Stimulated activated CD4-positive, alpha-beta T cell treated with anti-CD3 and anti-CD28 coated beads, Interleukin-4, amount 100 ng/mL, for 48 hours (primary cell): Measurements from ENCODE around the gene EHD1.

Source experiments
- DNase-seq, 2 donors: peaks; one replicate each; pipeline ENCODE4 v3.0.0-alpha.2; 2020; ENCODE audit warnings: low read depth in 2 of 2

EHD1 gene

DNA sequence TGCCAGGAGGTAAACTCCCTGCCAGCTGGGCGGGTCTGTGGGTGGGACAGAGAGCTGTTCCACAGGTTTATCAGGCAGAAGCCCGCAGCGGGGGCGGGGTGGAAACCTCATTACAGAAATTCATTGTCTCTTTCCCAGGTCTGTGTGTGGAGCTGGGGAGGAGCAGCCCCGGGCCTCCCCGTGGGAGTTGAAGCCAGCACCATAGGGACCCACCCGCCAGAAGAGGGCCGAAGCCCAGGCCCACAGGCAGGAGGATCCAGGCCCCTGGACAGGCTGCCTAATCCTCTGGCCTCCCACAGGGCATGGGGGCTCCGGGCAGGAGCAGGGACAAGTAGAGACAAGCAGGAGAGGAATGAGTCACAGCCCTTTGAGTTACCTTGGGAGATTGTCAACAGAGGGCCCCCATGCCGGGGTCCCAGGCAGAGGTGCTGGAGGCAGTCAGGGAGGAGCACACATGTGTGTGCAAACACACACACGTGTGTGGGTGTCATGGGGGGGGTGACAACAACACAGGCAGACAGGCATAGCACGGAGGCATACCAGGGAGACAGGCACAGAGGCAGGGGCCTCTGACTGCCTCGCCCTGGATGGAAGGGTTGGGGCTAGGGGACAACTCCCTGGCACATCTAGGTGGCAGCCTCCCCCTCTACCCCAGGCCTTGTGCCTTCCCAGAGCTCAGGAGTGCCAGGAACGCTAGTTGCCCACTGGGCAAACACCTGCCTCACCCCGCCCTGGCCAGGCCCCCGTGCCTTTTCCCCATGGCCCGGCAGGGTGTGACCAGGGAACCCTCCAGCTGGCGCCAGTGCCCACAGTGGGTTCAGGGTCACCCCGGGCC is 35.4 kb downstream of the EHD1 start:
- DNase-seq, result no peak

- DNase-seq, result no peak
Observed at GRCh38 chr11:64842366-64842759, 36.1 kb downstream of the EHD1 start.

GRCh38 chr11:64841592-64842365 is 36.6 kb downstream of the EHD1 start:
- DNase-seq, result no peak

DNA sequence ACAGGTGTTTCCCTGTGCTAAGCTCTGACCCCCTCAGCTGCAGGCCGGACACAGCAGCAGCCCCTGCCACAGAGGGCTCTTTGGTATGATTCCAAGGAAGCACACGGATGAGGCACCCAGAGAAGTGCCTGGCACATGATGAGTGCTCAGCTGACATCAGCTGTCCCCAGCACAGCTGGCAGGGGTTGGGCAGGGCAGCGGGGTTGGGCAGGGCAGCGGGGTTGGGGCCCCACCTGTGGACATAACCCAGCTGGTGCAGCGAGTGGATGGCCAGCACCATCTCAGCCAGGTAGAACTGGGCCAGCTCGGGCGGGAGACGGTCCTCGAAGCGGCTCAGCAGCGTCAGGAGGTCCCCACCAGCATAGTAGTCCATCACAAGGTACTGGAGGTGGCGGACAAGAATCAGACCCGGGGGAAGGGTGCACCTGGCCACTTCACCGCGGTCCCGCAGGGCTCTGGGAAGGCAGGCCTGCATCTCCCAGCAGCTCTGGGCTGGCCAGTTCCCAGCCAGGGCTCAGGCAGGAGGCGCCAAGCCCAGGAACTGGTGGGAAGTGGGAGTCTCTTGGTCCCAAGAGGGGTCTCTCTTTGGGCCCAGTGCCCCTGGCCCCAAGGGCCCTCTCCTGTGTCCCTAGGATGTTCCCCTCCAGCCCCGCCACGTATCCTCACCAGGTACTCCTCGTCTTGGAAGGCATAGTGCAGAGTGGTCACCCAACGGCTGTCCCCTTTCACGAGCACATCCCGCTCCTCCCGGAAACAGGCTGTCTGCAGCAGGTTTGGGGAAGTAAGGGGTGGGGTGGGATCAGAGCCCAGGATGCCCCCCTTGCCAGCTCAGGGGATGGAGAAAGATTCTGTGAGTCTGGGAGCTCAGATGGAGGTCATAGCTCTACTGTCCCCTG is 38.3 kb downstream of the EHD1 start:
- DNase-seq, result no peak

DNA sequence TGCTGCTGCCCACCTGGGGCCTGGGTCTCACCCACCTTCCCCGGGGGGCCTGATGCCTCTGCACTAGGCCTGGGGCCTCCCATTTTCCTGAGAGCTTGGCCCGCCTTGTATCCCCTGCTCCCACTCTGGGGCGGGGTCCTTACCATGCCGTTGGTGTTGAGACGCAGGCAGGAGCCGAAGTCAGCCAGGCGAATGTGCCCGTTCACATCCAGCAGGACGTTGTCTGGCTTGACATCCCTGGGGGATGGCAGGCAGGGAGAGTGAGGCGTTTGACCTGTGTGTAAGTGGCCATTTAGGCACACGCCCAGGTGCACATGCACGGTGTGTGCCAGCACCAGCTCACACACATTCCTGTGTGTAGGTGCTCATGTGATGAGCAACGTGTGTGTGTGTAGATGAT is 39.1 kb downstream of the EHD1 start:
- DNase-seq, result no peak

GRCh38 chr11:64838600-64839334 is 39.7 kb downstream of the EHD1 start:
- no peak for DNase-seq

GRCh38 chr11:64837887-64838351 is 40.5 kb downstream of the EHD1 start:
- no peak for DNase-seq

DNA sequence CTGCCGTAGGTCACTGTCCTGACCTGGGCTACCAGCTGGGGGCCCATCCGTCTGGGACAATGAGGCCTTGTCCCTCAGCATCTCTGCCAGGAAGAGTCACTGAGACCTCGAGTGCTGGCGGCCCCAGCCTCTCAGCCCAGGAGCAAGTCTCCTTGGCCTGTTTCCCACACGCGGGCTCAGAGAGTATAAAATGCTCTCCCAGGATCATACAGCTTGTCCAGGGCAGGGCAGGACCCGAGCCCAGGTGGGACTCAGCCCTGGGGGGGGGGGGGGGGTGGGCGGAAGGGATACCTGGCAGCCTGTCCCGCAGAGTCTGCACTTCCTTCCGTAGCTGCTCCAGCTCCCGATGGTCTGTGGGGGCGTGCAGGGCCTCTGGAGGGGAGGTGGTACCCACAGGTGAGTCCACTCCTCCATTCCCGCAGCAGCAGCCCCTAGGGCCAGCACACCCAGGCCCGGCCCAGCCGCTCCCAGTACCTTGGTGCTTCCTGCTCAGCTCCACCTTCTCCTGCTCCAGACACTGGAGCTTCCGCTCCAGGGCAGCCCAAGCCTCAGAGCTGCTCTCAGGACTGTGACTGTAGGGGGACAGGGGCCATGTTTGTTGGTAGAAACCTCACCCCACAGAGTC is 41.9 kb downstream of the EHD1 start:
- no peak for DNase-seq

GRCh38 chr11:64835616-64836447 is 42.6 kb downstream of the EHD1 start:
- DNase-seq, result no peak

DNA sequence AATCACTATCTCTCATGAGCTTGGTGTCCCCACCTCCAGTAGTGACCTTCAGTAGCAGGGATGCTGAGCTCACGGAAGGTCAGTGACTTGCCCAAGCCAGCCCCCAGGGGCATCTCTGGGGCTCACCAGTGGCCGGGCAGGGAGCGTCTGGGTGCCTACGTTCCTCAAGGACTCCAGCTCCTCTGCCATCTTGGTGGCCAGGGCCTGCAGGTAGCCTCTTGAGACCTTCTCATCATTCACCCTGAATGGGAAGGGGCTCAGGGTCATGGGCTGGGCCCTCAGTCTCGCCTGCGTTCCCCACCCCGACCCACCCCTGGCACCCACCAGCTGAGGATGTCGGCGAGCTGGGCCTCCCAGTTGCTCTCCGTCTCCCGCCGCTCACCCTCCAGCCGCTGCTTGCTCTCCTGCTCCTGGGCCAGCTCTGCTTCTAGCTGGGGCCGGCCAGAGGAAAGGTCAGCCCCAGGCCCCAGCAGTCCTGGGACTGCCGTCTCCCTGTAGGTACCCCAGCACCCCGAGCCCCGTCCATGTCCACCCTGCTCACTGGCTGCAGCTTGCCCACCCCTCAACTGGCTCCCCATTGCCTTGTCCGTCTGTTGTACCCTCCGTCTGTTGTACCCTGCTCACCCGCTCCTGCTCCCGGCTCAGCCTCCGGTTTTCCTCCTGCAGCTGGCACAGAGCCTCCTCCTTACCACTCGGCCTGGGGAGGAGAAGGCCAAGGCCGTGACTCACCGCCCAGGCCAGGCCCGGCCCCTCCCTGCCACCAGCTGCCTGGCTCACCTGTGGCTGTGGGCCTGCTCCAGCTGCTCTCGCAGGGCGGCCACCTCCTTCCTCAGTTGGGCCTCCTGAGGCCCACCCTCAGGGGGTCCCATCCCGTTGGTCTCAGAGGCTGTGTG is 43.5 kb downstream of the EHD1 start:
- DNase-seq, result no peak

DNA sequence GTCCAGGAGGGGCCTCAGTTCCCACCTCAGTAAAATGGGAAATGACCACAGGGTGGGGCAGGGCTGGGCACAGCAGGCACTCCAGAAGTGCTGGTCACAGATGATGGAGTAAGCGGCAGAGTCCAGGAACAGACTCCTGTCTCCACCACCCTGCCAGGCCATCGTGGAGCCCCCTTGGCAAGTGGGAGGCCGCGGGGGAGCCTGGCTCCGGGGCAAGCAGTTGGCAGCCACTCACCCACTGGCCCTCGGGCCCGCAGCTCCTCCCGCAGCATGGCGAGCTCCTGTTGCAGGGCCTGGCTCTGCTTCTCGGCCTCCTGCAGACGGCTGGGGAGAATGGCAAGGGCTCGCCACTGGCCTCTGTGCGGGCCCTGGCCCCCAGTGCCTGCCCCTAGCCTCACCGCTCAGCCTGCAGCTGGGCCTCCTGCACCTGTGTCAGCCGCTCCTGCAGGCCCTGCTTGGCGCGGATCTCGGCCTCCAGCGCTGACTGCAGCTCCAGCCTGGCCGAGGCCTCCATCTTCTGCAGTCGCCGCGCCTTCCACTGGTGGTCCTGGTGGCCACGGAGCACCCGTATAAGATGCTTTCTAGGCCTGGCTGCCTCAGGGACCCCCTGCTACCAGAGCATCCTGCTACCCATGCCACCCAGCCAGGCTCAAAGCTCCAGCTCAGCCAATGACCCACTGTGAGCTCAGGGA is 44.2 kb downstream of the EHD1 start:
- no peak for DNase-seq

GRCh38 chr11:64833509-64833908 is 44.9 kb downstream of the EHD1 start:
- DNase-seq, result no peak

DNA sequence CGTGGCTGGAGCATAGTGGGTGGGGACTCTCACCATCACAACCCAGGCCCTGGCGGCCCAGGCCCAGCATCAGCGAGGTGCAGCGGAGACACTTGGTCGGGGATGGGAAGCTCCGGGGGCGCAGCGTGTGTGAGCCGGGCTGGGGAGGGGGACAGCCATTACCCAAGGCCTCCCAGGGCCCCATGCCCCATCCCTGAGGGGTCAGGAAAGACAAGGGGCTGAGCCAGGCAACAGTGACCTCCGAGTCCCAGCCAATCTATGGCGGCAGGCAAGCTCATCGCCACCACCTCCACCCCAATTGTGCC is 45.3 kb downstream of the EHD1 start:
- DNase-seq, result no peak

GRCh38 chr11:64832467-64833197 is 45.8 kb downstream of the EHD1 start:
- no peak for DNase-seq

DNA sequence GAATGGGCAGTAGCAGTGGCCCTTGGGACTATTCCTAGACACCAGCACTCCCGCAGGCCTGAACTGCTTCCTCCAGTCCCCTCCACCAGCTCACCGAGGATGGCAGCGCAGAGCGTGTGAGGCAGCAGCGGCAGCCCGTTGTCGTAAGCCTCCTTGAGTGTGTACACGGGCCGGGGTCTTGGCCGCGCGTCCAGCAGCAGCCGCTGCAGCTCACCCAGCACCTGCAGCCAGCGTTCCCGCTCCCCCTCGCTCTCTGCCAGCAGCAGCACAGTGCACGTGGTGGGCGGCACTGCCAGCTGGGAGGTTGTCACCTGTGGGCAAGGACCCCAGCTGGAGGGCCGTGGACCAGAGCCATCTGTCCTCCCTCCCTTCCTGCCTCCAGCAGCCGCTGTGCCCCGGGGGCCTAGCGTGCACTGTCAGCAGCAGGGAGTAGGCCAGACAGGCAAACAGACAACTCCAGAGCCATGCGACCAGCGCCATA is 47.0 kb downstream of the EHD1 start:
- no peak for DNase-seq

DNA sequence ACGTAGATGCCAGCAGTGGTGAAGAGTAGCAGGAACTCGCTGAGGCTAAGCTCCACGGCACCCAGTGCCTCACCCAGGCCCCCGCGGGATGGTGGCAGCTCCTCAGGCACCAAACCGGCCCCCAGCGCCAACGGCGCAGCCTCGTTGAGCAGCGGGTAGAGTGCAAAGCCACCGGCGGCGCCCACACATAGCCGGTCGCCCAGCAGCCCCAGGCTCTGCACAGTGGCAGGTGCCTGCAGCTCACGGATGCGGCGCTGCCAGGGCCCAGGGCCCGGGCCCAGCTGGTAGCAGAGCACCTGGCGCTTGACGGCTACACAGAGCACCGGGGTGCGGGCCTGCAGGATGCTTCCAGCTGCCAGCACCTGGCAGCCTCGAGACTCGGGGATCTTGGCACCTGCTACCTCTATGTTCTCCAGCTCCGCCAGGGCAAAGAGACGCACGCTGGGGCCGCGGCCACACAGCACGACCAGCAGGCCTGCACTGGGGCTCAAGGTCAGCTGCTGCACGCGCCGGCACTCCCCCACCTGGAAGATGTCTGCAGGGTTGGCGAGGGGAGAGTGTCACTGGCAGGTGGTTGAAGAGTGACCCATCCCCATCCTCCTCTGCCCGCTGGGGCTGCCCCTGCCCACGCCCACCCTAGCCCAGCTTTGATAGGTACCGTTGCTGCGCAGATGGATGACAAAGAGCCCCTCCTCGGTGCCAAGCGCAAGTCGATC is 48.7 kb downstream of the EHD1 start:
- DNase-seq, result no peak

- no peak for DNase-seq
Observed at GRCh38 chr11:64827451-64827839, 51.0 kb downstream of the EHD1 start.
